OCI-LY7 (cell line): ENCODE data around the gene ACAA2. TPM values are rescaled to one million over a fixed set of nuclear protein-coding genes. Genes with fewer than 3 reads are reported as not detected.

Source experiments
- BruUV-seq: library from RNA; stranded (reverse); fragments of 400-500 nt; replicated peaks from 2 replicates; lab custom pipeline; 2021; lab: Mats Ljungman, UMichigan
- CTCF ChIA-PET: fragments of 300-600 bp; sonication (Branson Sonifier 250); formaldehyde crosslinking; loops from one replicate; lab custom pipeline; 2022; ENCODE audit warnings: antibody characterized with exemption; ENCODE audit not compliant: unreplicated experiment; lab: Charles Lee
- POLR2A ChIA-PET: fragments of 300-600 bp; sonication (Branson Sonifier 250); formaldehyde crosslinking; loops from one replicate; lab custom pipeline; 2022; ENCODE audit warnings: antibody characterized with exemption; lab: Charles Lee
- DNase-seq: peaks from one replicate; pipeline ENCODE4 v3.0.0-alpha.2; 2015; ENCODE audit warnings: low spot score
- H2AFZ ChIP-seq: fragments of 200-600 bp; sonication (generic), shearing (Covaris generic); 2 replicates; pipeline ENCODE4 v1.6.1; 2014; ENCODE audit warnings: mild to moderate bottlenecking, antibody characterized with exemption, low read length, moderate library complexity
- H3K27ac ChIP-seq: fragments of 200-600 bp; sonication (generic); 2 replicates; pipeline ENCODE4 v1.5.1; 2014; ENCODE audit warnings: mixed run types, low read depth, mild to moderate bottlenecking, moderate library complexity, low read length, inconsistent platforms; ENCODE audit not compliant: poor library complexity, severe bottlenecking
- H3K36me3 ChIP-seq: fragments of 200-600 bp; sonication (generic); 2 replicates; pipeline ENCODE4 v1.6.1; 2014; ENCODE audit warnings: mild to moderate bottlenecking, antibody characterized with exemption, low read length, moderate library complexity, mixed read lengths; ENCODE audit not compliant: insufficient read depth
- H3K4me1 ChIP-seq: fragments of 200-600 bp; sonication (generic); 2 replicates; pipeline ENCODE4 v1.5.1; 2014; ENCODE audit warnings: mild to moderate bottlenecking, low read length; ENCODE audit not compliant: insufficient read depth, poor library complexity, severe bottlenecking
- H3K4me2 ChIP-seq: fragments of 200-600 bp; sonication (generic); 2 replicates; pipeline ENCODE4 v1.6.1; 2014; ENCODE audit warnings: mild to moderate bottlenecking, low read length
- H3K4me3 ChIP-seq: fragments of 200-600 bp; sonication (generic); 2 replicates; pipeline ENCODE4 v1.5.1; 2014; ENCODE audit warnings: mild to moderate bottlenecking, low read depth, low read length; ENCODE audit not compliant: poor library complexity, severe bottlenecking
- H3K79me2 ChIP-seq: fragments of 200-600 bp; sonication (generic); 2 replicates; pipeline ENCODE4 v1.6.1; 2016; ENCODE audit warnings: low read depth, mild to moderate bottlenecking, low read length, moderate library complexity, mixed read lengths; ENCODE audit not compliant: insufficient read depth
- H3K9me2 ChIP-seq: fragments of 200-600 bp; sonication (generic); 2 replicates; pipeline ENCODE4 v1.6.1; 2016; ENCODE audit warnings: mild to moderate bottlenecking, low read length, mixed read lengths; ENCODE audit not compliant: insufficient read depth
- H3K9me3 ChIP-seq: fragments of 200-600 bp; sonication (generic); 2 replicates; pipeline ENCODE4 v1.6.1; 2014; ENCODE audit warnings: mild to moderate bottlenecking, mixed run types, low read length, mixed read lengths
- H4K20me1 ChIP-seq: fragments of 200-600 bp; sonication (generic); 2 replicates; pipeline ENCODE4 v1.6.1; 2014; ENCODE audit warnings: mild to moderate bottlenecking, antibody characterized with exemption, low read length, moderate library complexity, mixed read lengths; ENCODE audit not compliant: insufficient read depth
- EZH2phosphoT487 ChIP-seq: fragments of 200-600 bp; sonication (generic); IDR thresholded peaks from 2 replicates; pipeline ENCODE4 v1.6.1; 2018; ENCODE audit warnings: low read depth, borderline replicate concordance, mild to moderate bottlenecking, mixed run types, antibody characterized with exemption, low read length, moderate library complexity, mixed read lengths
- intact Hi-C: fragments of 100-400 bp; cut with micrococcal nuclease; formaldehyde crosslinking; loops from one replicate; pipeline ENCODE4 v1.10.0; 2022; ENCODE audit not compliant: unreplicated experiment
- total RNA-seq, 2 experiments: library from RNA; depleted of rRNA in 1 of 2; stranded (reverse); fragments of >200 nt in 1 of 2; shearing (Covaris generic) in 1 of 2; gene quantifications; 2 replicates each; pipeline ENCODE4 v1.2.3, GENCODE V29; 2014 to 2022
- TF ChIP-seq, protein P1 (sequence below): fragments of 200-600 bp; sonication (generic); conservative IDR thresholded peaks from 2 replicates; pipeline ENCODE4 v1.5.1; 2014; ENCODE audit warnings: mild to moderate bottlenecking, antibody characterized with exemption, low read length, moderate library complexity, mixed read lengths

Gene ACAA2
- total RNA-seq, 2 experiments from 2014 or later: 30.8 to 54.4 TPM

DNA sequence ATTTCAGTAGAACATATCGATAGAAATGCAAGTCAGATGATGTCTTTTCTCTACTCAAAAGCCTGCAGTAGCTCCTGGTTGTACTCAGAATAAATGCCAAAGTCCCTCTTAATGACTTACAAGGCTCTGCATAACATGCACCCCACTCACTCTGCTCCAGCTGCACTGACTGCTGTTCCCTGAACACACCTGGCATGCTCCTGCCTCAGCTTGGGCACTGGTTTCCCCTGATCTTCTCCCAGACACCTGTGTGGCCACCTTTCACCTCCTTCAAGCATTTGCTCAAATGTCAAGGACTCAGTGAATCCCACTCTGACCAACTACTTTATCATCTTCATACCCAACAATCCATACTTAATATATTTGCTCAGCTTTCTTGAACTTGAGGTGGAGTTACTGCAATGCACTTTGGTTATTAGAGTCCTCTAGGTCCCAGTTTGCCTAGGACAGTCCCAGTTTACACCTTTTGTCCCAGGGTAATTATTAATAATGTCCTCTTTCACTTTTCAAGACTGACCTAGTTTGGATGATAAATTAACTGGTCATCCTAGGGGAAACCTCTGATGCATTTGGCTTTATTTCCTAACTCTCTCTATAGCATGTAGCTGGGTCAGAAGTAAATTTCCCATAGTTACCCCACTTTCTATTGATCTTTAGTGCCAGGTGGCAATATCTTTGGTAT lies 44.1 kb downstream of the ACAA2 start:
- H3K27ac ChIP-seq: no peak overlapping the region
- no peaks in the 10 kb centered on the region for H3K4me1 ChIP-seq
- DNase-seq: no peak
- H2AFZ ChIP-seq: no peak overlapping the region
- H3K9me3 ChIP-seq: no peaks in the 10 kb centered on the region
- H3K4me3 ChIP-seq: no peak overlapping the region
- H3K36me3 ChIP-seq: no peaks in the 10 kb centered on the region
- TF ChIP-seq, protein P1, sequence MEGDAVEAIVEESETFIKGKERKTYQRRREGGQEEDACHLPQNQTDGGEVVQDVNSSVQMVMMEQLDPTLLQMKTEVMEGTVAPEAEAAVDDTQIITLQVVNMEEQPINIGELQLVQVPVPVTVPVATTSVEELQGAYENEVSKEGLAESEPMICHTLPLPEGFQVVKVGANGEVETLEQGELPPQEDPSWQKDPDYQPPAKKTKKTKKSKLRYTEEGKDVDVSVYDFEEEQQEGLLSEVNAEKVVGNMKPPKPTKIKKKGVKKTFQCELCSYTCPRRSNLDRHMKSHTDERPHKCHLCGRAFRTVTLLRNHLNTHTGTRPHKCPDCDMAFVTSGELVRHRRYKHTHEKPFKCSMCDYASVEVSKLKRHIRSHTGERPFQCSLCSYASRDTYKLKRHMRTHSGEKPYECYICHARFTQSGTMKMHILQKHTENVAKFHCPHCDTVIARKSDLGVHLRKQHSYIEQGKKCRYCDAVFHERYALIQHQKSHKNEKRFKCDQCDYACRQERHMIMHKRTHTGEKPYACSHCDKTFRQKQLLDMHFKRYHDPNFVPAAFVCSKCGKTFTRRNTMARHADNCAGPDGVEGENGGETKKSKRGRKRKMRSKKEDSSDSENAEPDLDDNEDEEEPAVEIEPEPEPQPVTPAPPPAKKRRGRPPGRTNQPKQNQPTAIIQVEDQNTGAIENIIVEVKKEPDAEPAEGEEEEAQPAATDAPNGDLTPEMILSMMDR: no peak
- TF ChIP-seq EZH2phosphoT487: no peak
- BruUV-seq: no TSS peak
- no peak overlapping the region for H3K4me2 ChIP-seq
- no peaks in the 10 kb centered on the region for H3K79me2 ChIP-seq
- H3K9me2 ChIP-seq: no peaks in the 10 kb centered on the region
- ChIA-PET POLR2A (no interaction called here), CTCF (no interaction called here)
- intact Hi-C loops: no loop called here
- H4K20me1 ChIP-seq: no peaks in the 10 kb centered on the region

DNA sequence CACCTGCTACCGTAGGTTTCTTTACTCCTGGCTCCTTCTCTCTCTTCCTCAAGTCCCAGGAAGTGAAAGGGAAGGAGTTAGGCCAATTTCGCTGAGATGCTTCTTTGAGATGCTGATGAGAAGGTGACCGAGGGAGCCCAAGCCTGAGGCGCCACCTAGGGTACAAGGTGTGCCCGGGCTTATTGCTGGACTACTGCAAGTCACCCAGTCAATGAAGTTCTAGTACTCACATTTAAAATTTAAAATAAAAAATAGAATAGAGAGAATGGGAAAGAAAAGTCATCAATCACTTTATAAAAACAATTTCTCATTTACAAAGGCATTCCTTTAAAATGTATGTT lies 45.3 kb downstream of the ACAA2 start:
- ChIA-PET CTCF (no interaction called here), POLR2A (no interaction called here)
- H3K36me3 ChIP-seq: no peaks in the 10 kb centered on the region
- no peaks in the 10 kb centered on the region for H3K4me1 ChIP-seq
- no peaks in the 10 kb centered on the region for H3K9me2 ChIP-seq
- no peaks in the 10 kb centered on the region for H4K20me1 ChIP-seq
- H3K9me3 ChIP-seq: no peaks in the 10 kb centered on the region
- no peak overlapping the region for H3K4me3 ChIP-seq
- TF ChIP-seq, protein P1: peak; percentile 46
- no peak for TF ChIP-seq EZH2phosphoT487
- H2AFZ ChIP-seq: no peak overlapping the region
- BruUV-seq: no TSS peak
- no peak for DNase-seq
- H3K79me2 ChIP-seq: no peaks in the 10 kb centered on the region
- H3K27ac ChIP-seq: no peak overlapping the region
- H3K4me2 ChIP-seq: no peak overlapping the region
- intact Hi-C loops: no loop called here
